ENCODE results near the gene HIBCH. TPM values are rescaled to one million over a fixed set of nuclear protein-coding genes. Genes with fewer than 3 reads are reported as not detected.

Gene HIBCH
- total and polyA plus RNA-seq, 2 of the 4 experiments (the other 2 are of a cell fraction): 8.8 to 11.9 TPM

DNA sequence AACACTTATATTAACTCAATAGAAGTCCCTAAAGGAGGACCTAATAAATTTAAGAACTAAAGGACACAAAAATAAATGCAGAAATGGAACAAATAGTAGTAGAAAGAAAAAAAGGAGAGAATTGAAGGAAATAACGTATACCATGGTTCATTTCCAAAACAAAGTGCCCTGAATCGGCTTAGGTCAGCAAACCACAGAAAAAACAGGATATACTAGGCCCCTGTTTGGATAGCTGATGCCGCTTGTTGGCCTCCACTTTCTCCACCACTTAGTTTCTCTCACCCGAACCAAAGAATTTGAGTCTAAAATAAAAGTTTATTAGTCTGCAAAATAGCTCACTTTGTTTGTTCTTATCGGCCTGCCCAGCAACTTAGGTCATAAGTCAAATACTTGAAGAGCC is 100.4 kb downstream of the HIBCH start:
- BruUV-seq (replicated peaks): no TSS peak
- H4K91ac ChIP-seq (ENCODE audit: insufficient read depth, low read depth, low read length): no peak overlapping the region
- no peak for ATAC-seq (ENCODE audit: low read depth)
- H4K5ac ChIP-seq (ENCODE audit: low read depth, low read length): no peak overlapping the region
- intact Hi-C loops (cut with micrococcal nuclease) (no loop called here), in situ Hi-C loops (cut with MboI; ENCODE audit: low sequenced_read_pairs) (no loop called here), dilution Hi-C loops (cut with HindIII; ENCODE audit: low sequenced_read_pairs, unreplicated experiment) (no loop called here)
- no peak overlapping the region for H2AK9ac ChIP-seq (replicated peaks; ENCODE audit: low read depth, low read length, poor library complexity)
- H3K79me1 ChIP-seq (ENCODE audit: low read depth in 1 of 2, low read length in 2 of 2): no peaks in the 10 kb centered on the region
- H3K56ac ChIP-seq (ENCODE audit: extremely low read depth, insufficient read depth, low read length): no peak overlapping the region
- no peak overlapping the region for H3K4me2 ChIP-seq (ENCODE audit: low read depth, low read length)
- H3K4me1 ChIP-seq (ENCODE audit: control insufficient read depth, insufficient read depth, low read length): no peaks in the 10 kb centered on the region
- H2BK5ac ChIP-seq (ENCODE audit: low read depth, low read length, poor library complexity, severe bottlenecking): no peak overlapping the region
- no peak overlapping the region for H3K18ac ChIP-seq (ENCODE audit: low read depth, low read length)
- H3K14ac ChIP-seq (replicated peaks; ENCODE audit: low read depth, low read length): no peak overlapping the region
- H3K36me3 ChIP-seq (ENCODE audit: control insufficient read depth, insufficient read depth, low read length): peaks cover 5% of the 10 kb centered on the region
- TF ChIP-seq MAFK (IDR thresholded peaks at IDR 0.05; ENCODE audit: low read depth, low read length) (0 out of 2 replicates have a peak, but pooled peaks have one; percentile 8), MAZ (IDR thresholded peaks at IDR 0.05; ENCODE audit: borderline replicate concordance, low read depth, low read length) (no peak)
- WGBS, 2 experiments (ENCODE audit: extremely low coverage in 2 of 2, insufficient read length in 1 of 2): 71% methylated on average over 1 of the region's 5 CpGs; no CpG with 5 or more reads in 1 of the 2 experiments
- no peak overlapping the region for H3K4ac ChIP-seq (ENCODE audit: low read depth, low read length)
- ChIA-PET POLR2A (ENCODE audit: unreplicated experiment) (no interaction called here), CTCF (no interaction called here)
- H2BK20ac ChIP-seq (ENCODE audit: low read depth, low read length): no peak overlapping the region
- H3K9me3 ChIP-seq (ENCODE audit: control insufficient read depth, insufficient read depth, low read length): no peaks in the 10 kb centered on the region
- H4K20me1 ChIP-seq (ENCODE audit: insufficient read depth, low read length): no peaks in the 10 kb centered on the region
- no peak overlapping the region for H3K4me3 ChIP-seq (ENCODE audit: insufficient read depth, low read depth, low read length)
- H3K9me1 ChIP-seq (ENCODE audit: insufficient read depth, low read length): no peaks in the 10 kb centered on the region
- no peak for DNase-seq
- no peak overlapping the region for H2AFZ ChIP-seq (replicated peaks; ENCODE audit: low read length, poor library complexity)
- H3K23ac ChIP-seq (ENCODE audit: low read depth, low read length): no peak overlapping the region
- H3K27me3 ChIP-seq (ENCODE audit: control insufficient read depth, insufficient read depth, low read length): no peaks in the 10 kb centered on the region
- no peak overlapping the region for H2BK15ac ChIP-seq (ENCODE audit: low read depth, low read length)
- H3K9ac ChIP-seq (ENCODE audit: low read depth, low read length): no peak overlapping the region
- H3K27ac ChIP-seq (ENCODE audit: insufficient read depth, low read length): no peak overlapping the region
- H4K8ac ChIP-seq (ENCODE audit: low read depth in 2 of 2, low read length in 2 of 2): no peak overlapping the region
- H2AK5ac ChIP-seq (ENCODE audit: low read depth, low read length): no peak overlapping the region
- H2BK120ac ChIP-seq (ENCODE audit: low read depth, low read length): no peak overlapping the region
